Neural progenitor cell (in vitro differentiated cells): ENCODE measurements around the gene CDK9. TPM values are rescaled to one million over a fixed set of nuclear protein-coding genes. Genes with fewer than 3 reads are reported as not detected.
A peak's percentile ranks its signal among the peaks of the same experiment; 100 is the strongest.

Source experiments
- DNase-seq: peaks from one replicate; pipeline ENCODE4 v3.0.0-alpha.2; 2016; ENCODE audit warnings: low spot score
- H2AFZ ChIP-seq: fragments of 200-600 bp; sonication (generic); replicated peaks from 2 replicates; pipeline ENCODE4 v1.6.1; 2016; ENCODE audit warnings: antibody characterized with exemption
- H3F3A ChIP-seq: fragments of 200-600 bp; sonication (generic); 2 replicates; pipeline ENCODE4 v1.6.1; 2016; ENCODE audit warnings: antibody characterized with exemption, low read depth
- H3K27ac ChIP-seq: fragments of 200-600 bp; sonication (generic); 2 replicates; pipeline ENCODE4 v1.5.1; 2016; ENCODE audit warnings: mild to moderate bottlenecking
- H3K27me3 ChIP-seq: fragments of 200-600 bp; sonication (generic); 2 replicates; pipeline ENCODE4 v1.6.1; 2016; ENCODE audit warnings: mild to moderate bottlenecking, moderate library complexity
- H3K36me3 ChIP-seq: fragments of 200-600 bp; sonication (generic); 2 replicates; pipeline ENCODE4 v1.5.1; 2016
- H3K4me1 ChIP-seq: fragments of 200-600 bp; sonication (generic); 2 replicates; pipeline ENCODE4 v1.6.1; 2016; ENCODE audit warnings: mixed run types
- H3K4me2 ChIP-seq: fragments of 200-600 bp; sonication (generic); 2 replicates; pipeline ENCODE4 v1.6.1; 2016
- H3K4me3 ChIP-seq: fragments of 200-600 bp; sonication (generic); 2 replicates; pipeline ENCODE4 v1.5.1; 2016
- H3K79me2 ChIP-seq: fragments of 200-600 bp; sonication (generic); 2 replicates; pipeline ENCODE4 v1.6.1; 2016; ENCODE audit warnings: low read depth
- H3K9ac ChIP-seq: fragments of 200-600 bp; sonication (generic); 2 replicates; pipeline ENCODE4 v1.6.1; 2016
- H3K9me3 ChIP-seq: fragments of 200-600 bp; sonication (generic); 2 replicates; pipeline ENCODE4 v1.5.1; 2016; ENCODE audit warnings: low read depth
- H4K20me1 ChIP-seq: fragments of 200-600 bp; sonication (generic); 2 replicates; pipeline ENCODE4 v1.6.1; 2016; ENCODE audit warnings: low read depth
- H3K27ac Mint-ChIP-seq: 3 replicates; pipeline ENCODE4 v1.8.0; 2021; ENCODE audit warnings: mixed read lengths
- H3K27me3 Mint-ChIP-seq: 2 replicates; pipeline ENCODE4 v1.8.0; 2022; ENCODE audit warnings: low read depth, mild to moderate bottlenecking, inconsistent platforms, moderate library complexity, mixed read lengths; ENCODE audit not compliant: insufficient read depth
- H3K36me3 Mint-ChIP-seq: 3 replicates; pipeline ENCODE4 v1.8.0; 2021; ENCODE audit warnings: mixed read lengths
- H3K4me1 Mint-ChIP-seq: 3 replicates; pipeline ENCODE4 v1.8.0; 2021; ENCODE audit warnings: mixed read lengths
- H3K4me3 Mint-ChIP-seq: 3 replicates; pipeline ENCODE4 v1.8.0; 2021; ENCODE audit warnings: mild to moderate bottlenecking, moderate library complexity, mixed read lengths
- H3K9me3 Mint-ChIP-seq: 3 replicates; pipeline ENCODE4 v1.8.0; 2020; ENCODE audit warnings: mixed read lengths
- CTCF ChIP-seq: fragments of 200-600 bp; sonication (generic); IDR thresholded peaks from 2 replicates; pipeline ENCODE4 v1.5.1; 2017; ENCODE audit warnings: antibody characterized with exemption, mild to moderate bottlenecking
- EZH2 ChIP-seq: fragments of 200-600 bp; sonication (generic); IDR thresholded peaks from 2 replicates; pipeline ENCODE4 v1.6.1; 2017; ENCODE audit warnings: antibody characterized with exemption, mild to moderate bottlenecking, moderate library complexity
- EZH2phosphoT487 ChIP-seq: fragments of 200-600 bp; sonication (generic); IDR thresholded peaks from 2 replicates; pipeline ENCODE4 v1.6.1; 2017; ENCODE audit warnings: antibody characterized with exemption
- total RNA-seq: library from RNA; depleted of rRNA; stranded (reverse); fragments of >200 nt; gene quantifications from 2 replicates; pipeline ENCODE4 v1.2.3, GENCODE V29; 2015; ENCODE audit warnings: low replicate concordance

The CDK9 gene
- total RNA-seq, 1 donor from 2014 or later: 22.5 TPM

- Mint-ChIP-seq H3K27ac (no peak overlapping the region), H3K27me3 (peaks cover 18% of the 10 kb centered on the region), H3K36me3 (no peaks in the 10 kb centered on the region), H3K9me3 (no peaks in the 10 kb centered on the region), H3K4me1 (peaks cover 17% of the 10 kb centered on the region), H3K4me3 (no peak overlapping the region)
- Histone ChIP-seq H3K79me2 (no peaks in the 10 kb centered on the region), H3K4me2 (no peak overlapping the region), H4K20me1 (no peaks in the 10 kb centered on the region), H3K4me1 (peaks cover 12% of the 10 kb centered on the region), H2AFZ (no peak overlapping the region), H3K9ac (no peak overlapping the region), H3F3A (peaks cover 14% of the 10 kb centered on the region), H3K4me3 (no peak overlapping the region), H3K9me3 (no peaks in the 10 kb centered on the region), H3K36me3 (no peaks in the 10 kb centered on the region), H3K27me3 (no peaks in the 10 kb centered on the region), H3K27ac (no peak overlapping the region)
- DNase-seq: no peak
- no peak for TF ChIP-seq EZH2phosphoT487
- no peak for TF ChIP-seq EZH2
- no peak for TF ChIP-seq CTCF
These were observed 8.4 kb upstream of the CDK9 start for GRCh38 chr9:127777368-127777980.

DNA sequence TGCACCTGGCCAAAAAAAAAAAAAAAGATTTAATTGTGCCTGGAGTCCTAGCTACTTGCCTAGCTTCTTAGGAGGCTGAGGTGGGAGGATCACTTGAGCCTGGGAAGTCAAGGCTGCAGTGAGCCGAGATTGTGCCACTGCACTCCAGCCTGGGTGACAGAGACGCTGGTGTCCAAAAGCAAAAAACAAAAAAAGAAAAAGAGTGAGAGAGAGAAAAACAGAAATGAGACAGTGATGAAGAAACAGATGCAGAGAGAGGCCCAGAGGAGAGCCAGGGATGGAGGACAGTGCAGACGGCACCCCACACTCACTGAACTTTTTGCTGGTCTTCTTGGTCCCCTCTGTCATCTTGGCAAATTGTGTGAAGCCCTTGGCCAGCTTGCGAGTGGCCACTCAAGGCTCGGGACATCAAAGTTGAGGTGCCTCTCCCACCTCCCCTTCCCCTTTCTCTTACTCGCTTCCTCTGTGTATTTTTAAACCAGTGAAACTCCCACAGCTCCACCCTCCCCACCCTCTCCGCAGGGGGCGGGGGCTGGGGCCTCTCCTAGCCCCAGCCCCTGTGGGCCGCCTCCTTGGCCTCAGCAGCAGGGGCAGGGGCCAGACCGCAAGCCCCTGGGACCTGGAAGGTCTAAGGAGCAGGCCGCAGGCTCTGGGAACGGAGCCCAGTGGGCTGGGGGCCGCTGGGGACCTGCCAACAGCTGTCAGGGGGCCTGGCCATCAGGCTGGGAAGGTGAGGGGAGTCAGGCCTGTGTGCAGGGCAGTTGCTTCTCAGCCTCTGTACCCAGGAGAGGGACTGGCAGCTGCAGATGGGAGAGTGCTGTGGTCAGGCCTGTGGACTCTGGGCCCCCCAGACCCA lies 7.3 kb upstream of the CDK9 start, which contains the start of gene SH2D3C:
TSS of gene SH2D3C (minus strand) at position 387 of the 856 bp plus-strand sequence. CDS start at position 348, 39 bp downstream.
- no peak within 1 kb of the TSS for H3K4me2 ChIP-seq
- Mint-ChIP-seq H3K27ac (peak within 1 kb of the TSS; percentile 43), H3K36me3 (no peaks in the 10 kb centered on the region), H3K9me3 (no peaks in the 10 kb centered on the region), H3K4me3 (no peak within 1 kb of the TSS), H3K4me1 (peaks cover 21% of the 10 kb centered on the region), H3K27me3 (peaks cover 12% of the 10 kb centered on the region)
- H3K27ac ChIP-seq: no peak within 1 kb of the TSS
- H3K9me3 ChIP-seq: no peaks in the 10 kb centered on the region
- H3K9ac ChIP-seq: no peak within 1 kb of the TSS
- H4K20me1 ChIP-seq: no peaks in the 10 kb centered on the region
- TF ChIP-seq EZH2phosphoT487 (no peak), EZH2 (no peak), CTCF (no peak)
- no peak within 1 kb of the TSS for H2AFZ ChIP-seq
- peaks cover 12% of the 10 kb centered on the region for H3K4me1 ChIP-seq
- H3F3A ChIP-seq: peaks cover 7% of the 10 kb centered on the region
- H3K4me3 ChIP-seq: no peak within 1 kb of the TSS
- H3K27me3 ChIP-seq: no peaks in the 10 kb centered on the region
- no peaks in the 10 kb centered on the region for H3K79me2 ChIP-seq
- H3K36me3 ChIP-seq: no peaks in the 10 kb centered on the region
- no peak for DNase-seq

DNA sequence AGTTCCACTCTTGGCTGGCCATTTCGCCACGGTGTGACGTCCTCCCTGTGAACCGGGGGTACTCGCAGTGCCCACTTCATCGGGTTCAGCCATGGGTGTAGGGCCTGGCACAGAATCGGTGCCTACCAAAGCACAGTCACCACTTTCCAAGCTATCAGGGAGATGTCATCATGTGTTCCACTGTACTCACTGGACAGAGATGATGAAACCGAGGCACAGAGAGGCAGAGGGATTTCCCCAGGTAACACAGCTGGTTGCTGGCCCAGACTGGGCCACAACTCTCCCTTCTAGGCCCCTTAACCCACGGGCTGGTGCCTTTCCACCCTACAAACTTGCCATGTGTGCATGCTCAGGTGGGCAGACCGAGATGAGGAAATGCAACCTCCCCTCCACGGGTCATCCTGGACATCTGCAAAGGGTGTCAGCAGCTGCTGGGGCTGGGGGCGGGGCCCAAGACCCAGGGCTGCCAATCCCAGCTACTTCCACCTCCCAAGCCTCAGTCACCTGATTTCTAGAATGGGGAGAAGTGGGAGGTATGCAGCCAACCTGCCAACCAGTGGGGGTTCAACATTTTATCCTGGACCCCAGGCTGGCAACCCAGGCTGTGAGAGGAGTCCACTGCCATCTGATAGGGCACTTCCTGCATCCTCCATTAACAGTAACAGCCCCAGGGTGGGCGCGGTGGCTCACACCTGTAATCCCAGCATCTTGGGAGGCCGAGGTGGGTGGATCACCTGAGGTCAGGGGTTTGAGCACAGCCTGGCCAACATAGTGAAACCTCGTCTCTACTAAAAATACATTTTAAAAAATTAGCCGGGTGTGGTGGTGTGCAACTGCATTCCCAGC lies 6.5 kb upstream of the CDK9 start:
- H3K9me3 Mint-ChIP-seq: no peaks in the 10 kb centered on the region
- H3K36me3 Mint-ChIP-seq: no peaks in the 10 kb centered on the region
- Histone ChIP-seq H3F3A (peaks cover 15% of the 10 kb centered on the region), H3K27ac (no peak overlapping the region), H3K4me2 (no peak overlapping the region), H3K36me3 (no peaks in the 10 kb centered on the region), H3K79me2 (no peaks in the 10 kb centered on the region), H3K4me3 (no peak overlapping the region), H4K20me1 (no peaks in the 10 kb centered on the region), H3K9me3 (no peaks in the 10 kb centered on the region), H3K9ac (no peak overlapping the region), H2AFZ (no peak overlapping the region), H3K27me3 (no peaks in the 10 kb centered on the region), H3K4me1 (peaks cover 12% of the 10 kb centered on the region)
- H3K27me3 Mint-ChIP-seq: peaks cover 12% of the 10 kb centered on the region
- no peak overlapping the region for H3K4me3 Mint-ChIP-seq
- H3K4me1 Mint-ChIP-seq: peaks cover 26% of the 10 kb centered on the region
- TF ChIP-seq EZH2 (no peak), EZH2phosphoT487 (no peak), CTCF (no peak)
- no peak overlapping the region for H3K27ac Mint-ChIP-seq
- DNase-seq: no peak
